ENCODE measurements around the gene DTHD1. TPM values are rescaled to one million over a fixed set of nuclear protein-coding genes. Genes with fewer than 3 reads are reported as not detected.

The DTHD1 gene
- total RNA-seq, 1 donor from 2014 or later, result not detected

DNA sequence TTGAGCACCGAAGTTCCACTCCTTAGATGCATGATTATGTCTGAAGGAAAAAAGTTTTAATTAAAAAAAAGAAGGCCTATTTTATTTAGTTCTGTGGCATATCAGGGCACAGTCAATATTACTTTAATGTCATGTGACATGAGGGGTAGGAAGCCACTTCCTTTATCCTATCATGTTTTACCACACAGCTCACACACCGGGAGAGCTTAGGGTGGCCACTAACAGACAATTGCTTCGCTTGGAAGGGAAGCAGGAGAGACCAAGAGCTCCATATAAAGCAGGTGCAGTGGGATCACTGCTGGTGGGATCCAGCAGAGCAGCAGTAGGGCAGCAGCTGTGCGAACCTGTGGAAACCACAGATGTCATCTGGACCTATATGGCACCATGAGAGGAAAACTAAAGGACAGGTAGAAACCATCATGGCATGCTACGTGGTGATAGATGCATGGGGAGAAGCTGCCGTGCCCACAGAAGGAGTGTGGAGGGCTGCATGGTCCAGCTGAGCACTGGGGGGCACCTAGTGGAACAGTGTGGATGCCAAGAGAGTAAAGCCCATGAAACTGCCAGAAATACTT is 52.0 kb downstream of the DTHD1 start:
- Histone ChIP-seq H3K27me3 (ENCODE audit: low read depth) (no peaks in the 10 kb centered on the region), H3K36me3 (no peaks in the 10 kb centered on the region), H3K9me3 (replicated peaks) (no peaks in the 10 kb centered on the region), H3K4me3 (no peak overlapping the region), H3K4me1 (no peaks in the 10 kb centered on the region), H3K27ac (replicated peaks) (no peak overlapping the region)
- no peak for DNase-seq
- TF ChIP-seq, protein P1, sequence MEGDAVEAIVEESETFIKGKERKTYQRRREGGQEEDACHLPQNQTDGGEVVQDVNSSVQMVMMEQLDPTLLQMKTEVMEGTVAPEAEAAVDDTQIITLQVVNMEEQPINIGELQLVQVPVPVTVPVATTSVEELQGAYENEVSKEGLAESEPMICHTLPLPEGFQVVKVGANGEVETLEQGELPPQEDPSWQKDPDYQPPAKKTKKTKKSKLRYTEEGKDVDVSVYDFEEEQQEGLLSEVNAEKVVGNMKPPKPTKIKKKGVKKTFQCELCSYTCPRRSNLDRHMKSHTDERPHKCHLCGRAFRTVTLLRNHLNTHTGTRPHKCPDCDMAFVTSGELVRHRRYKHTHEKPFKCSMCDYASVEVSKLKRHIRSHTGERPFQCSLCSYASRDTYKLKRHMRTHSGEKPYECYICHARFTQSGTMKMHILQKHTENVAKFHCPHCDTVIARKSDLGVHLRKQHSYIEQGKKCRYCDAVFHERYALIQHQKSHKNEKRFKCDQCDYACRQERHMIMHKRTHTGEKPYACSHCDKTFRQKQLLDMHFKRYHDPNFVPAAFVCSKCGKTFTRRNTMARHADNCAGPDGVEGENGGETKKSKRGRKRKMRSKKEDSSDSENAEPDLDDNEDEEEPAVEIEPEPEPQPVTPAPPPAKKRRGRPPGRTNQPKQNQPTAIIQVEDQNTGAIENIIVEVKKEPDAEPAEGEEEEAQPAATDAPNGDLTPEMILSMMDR (IDR thresholded peaks at IDR 0.05; ENCODE audit: borderline replicate concordance), result no peak
- intact Hi-C loops (cut with micrococcal nuclease), result no loop called here

DNA sequence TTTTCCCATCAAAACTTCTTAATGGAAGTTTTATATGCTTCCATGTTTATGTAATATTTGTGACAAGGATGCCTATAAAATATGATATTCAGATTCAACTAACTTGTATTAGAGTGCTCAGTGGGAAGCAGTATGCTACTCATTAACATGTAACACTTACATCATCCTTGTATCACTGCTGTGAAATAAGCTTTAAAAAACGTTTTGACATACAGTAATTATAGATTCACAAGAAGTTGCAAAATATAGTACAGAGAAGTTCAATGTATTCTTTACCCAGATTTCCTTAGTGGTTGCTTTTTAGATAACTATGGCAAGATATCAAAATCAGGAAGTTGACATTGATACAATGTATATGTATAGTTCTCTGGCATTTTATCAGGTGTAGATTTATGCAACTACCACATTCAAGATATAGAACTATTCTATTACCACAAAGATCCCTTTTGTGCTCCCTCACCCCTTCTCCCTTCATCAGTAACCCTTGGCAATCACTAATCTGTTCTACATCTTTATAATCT is 56.3 kb downstream of the DTHD1 start:
- Histone ChIP-seq H3K4me1 (no peaks in the 10 kb centered on the region), H3K27me3 (ENCODE audit: low read depth) (no peaks in the 10 kb centered on the region), H3K4me3 (no peak overlapping the region), H3K36me3 (no peaks in the 10 kb centered on the region), H3K9me3 (replicated peaks) (no peaks in the 10 kb centered on the region), H3K27ac (replicated peaks) (no peak overlapping the region)
- intact Hi-C loops (cut with micrococcal nuclease), result no loop called here
- no peak for DNase-seq
- TF ChIP-seq, protein P1 (IDR thresholded peaks at IDR 0.05; ENCODE audit: borderline replicate concordance), result no peak

- Histone ChIP-seq H3K4me3 (no peak overlapping the region), H3K27me3 (ENCODE audit: low read depth) (no peaks in the 10 kb centered on the region), H3K27ac (replicated peaks) (no peak overlapping the region), H3K9me3 (replicated peaks) (no peaks in the 10 kb centered on the region), H3K4me1 (no peaks in the 10 kb centered on the region), H3K36me3 (no peaks in the 10 kb centered on the region)
- intact Hi-C loops (cut with micrococcal nuclease), result no loop called here
- TF ChIP-seq, protein P1 (IDR thresholded peaks at IDR 0.05; ENCODE audit: borderline replicate concordance), result no peak
- no peak for DNase-seq
These were observed 57.6 kb downstream of the DTHD1 start for GRCh38 chr4:36338973-36339372.

DNA sequence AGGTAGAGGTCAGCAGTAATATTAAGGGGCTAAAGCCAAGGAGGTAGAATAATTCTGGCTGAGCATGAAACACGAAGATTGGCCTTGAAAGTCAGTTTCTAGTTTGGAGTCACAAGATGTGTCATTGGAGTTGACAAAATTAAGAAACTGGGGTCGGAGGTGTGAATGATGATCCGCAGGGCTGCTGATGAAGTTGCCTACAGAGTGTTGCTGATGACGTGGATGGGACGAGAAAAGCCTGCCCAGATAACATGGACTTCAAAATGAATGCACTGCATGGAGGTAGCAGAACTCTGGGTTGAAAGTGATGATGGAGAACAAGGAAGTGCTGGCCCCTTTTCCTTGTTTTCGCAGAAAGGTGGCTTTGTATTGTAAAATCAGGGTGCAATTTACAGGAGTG is 60.5 kb downstream of the DTHD1 start:
- Histone ChIP-seq H3K27ac (replicated peaks) (no peak overlapping the region), H3K4me1 (no peaks in the 10 kb centered on the region), H3K4me3 (no peak overlapping the region), H3K27me3 (ENCODE audit: low read depth) (no peaks in the 10 kb centered on the region), H3K36me3 (no peaks in the 10 kb centered on the region), H3K9me3 (replicated peaks) (no peaks in the 10 kb centered on the region)
- TF ChIP-seq, protein P1 (IDR thresholded peaks at IDR 0.05; ENCODE audit: borderline replicate concordance), result no peak
- no peak for DNase-seq
- intact Hi-C loops (cut with micrococcal nuclease), result no loop called here

DNA sequence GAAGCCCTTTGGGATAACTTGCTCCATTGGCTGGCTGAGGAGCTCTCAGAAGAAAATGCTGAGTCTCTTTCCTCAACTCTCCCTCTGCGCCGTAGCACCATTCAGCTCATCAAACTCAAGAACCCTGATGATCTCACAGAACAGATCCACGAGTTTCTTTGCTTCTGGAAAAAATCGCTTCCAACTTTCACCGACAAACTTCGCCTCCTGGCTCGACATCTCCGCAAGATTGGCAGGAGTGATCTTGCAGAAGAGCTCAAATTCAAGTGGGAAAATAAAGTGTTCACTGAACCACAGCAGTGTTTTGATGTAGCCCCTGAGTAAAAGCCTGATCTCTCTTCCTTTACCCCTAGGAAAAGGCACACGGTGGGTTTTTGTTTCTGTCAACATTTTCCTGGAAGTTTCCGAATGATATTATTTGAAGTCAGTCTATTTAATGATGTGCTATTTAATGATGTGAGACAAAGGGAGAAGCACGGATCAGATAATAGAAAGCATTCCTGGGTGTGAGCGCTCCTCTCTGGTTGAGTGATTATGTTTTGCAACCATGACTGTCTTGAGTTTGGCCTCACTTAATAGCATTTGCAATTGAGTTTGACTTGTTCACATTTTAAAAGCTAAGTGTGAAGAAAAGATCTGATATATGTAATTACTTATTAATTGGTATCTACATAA is 62.2 kb downstream of the DTHD1 start:
- no peak for DNase-seq
- no peak overlapping the region for H3K27ac ChIP-seq (replicated peaks)

More for the DNA sequence above, 62.2 kb downstream of the DTHD1 start:
- H3K9me3 ChIP-seq (replicated peaks), result no peaks in the 10 kb centered on the region
- TF ChIP-seq, protein P1 (IDR thresholded peaks at IDR 0.05; ENCODE audit: borderline replicate concordance), result no peak
- no peaks in the 10 kb centered on the region for H3K4me1 ChIP-seq
- no peak overlapping the region for H3K4me3 ChIP-seq
- intact Hi-C loops (cut with micrococcal nuclease), result no loop called here
- H3K36me3 ChIP-seq, result no peaks in the 10 kb centered on the region
- H3K27me3 ChIP-seq (ENCODE audit: low read depth), result no peaks in the 10 kb centered on the region
